Measurements from ENCODE around the gene COL6A2. TPM values are rescaled to one million over a fixed set of nuclear protein-coding genes. Genes with fewer than 3 reads are reported as not detected.

Gene COL6A2
- polyA plus RNA-seq, 1 of the 3 experiments (the other 2 are of a cell fraction), result 108 TPM

DNA sequence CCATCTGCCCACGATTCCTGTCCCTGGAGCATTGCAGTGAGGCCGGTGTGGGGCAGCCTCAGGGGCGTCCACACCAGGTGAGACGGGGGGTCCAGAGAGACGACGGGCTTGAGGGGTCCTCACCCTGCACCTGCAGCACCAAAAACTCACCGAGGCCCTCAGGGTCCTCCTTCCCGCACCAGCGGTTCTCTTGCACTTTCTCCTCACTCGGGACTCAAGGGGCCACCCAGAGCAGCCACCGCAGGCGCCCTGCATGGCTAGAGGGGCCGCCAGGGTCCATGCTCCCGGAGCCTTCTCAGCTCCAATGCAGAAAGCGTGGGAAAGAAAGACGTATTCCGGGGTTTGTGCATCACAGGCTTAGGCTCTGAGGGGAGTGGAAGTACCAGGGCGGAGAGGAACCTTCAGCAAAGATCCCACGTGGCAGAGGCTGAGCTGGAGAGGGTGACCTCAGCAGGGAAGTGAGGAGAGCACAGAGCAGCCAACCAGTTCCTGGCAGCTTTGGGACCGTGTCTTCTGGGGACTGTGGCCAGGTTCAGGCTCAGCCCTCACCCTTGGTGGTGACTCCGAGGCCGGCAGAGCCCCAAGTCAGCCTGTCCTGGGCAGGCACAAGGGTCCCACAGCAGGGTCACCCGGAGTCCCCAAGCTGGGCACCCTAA lies 19.5 kb upstream of the COL6A2 start:
- POLR2A ChIA-PET, result interaction anchor here (0.9 to 2.5 kb wide), 3 partner anchors 19 to 106 kb away, joined by 3 to 13 read pairs (median 3); no protein-coding TSS in a partner anchor
- Histone ChIP-seq H3K9me2 (no peaks in the 10 kb centered on the region), H3K4me3 (ENCODE audit: low read depth in 2 of 2, low read length in 1 of 2) (no peak overlapping the region), H3K4me1 (ENCODE audit: control insufficient read depth in 1 of 2, insufficient read depth in 2 of 2, low read depth in 1 of 2, low read length in 1 of 2) (peaks cover 17 to 36% of the 10 kb centered on the region in 2 experiments; a peak in 3 of 4 replicates), H3K79me2 (ENCODE audit: insufficient read depth) (no peaks in the 10 kb centered on the region), H2AFZ (ENCODE audit: low read depth) (no peak overlapping the region), H3F3A (replicated peaks; ENCODE audit: insufficient read depth) (peaks cover 11% of the 10 kb centered on the region), H3K27ac (ENCODE audit: low read depth in 2 of 2, low read length in 1 of 2) (peak overlapping the region; percentile 58 to 90), H4K20me1 (ENCODE audit: insufficient read depth) (no peaks in the 10 kb centered on the region), H3K27me3 (ENCODE audit: insufficient read depth) (no peaks in the 10 kb centered on the region), H3K36me3 (replicated peaks in 1 of 2; ENCODE audit: control insufficient read depth in 1 of 2, insufficient read depth in 2 of 2, low read length in 1 of 2) (no peaks in the 10 kb centered on the region), H3K9me3 (no peaks in the 10 kb centered on the region), H3K4me2 (peak overlapping the region; percentile 59; the same call in 1 of the 2 replicates), H3K9ac (no peak overlapping the region)
- DNase-seq, result no peak
- CTCF ChIA-PET, result interaction anchor here (1.2 kb wide), 1 partner anchor 19 kb away, joined by 3 read pairs; the partner anchor contains the start of gene COL6A2
- TF ChIP-seq POLR2AphosphoS5 (IDR thresholded peaks at IDR 0.05; ENCODE audit: low read depth, low read length), result no peak
- 86% methylated on average over 11 of the region's 23 CpGs for WGBS (ENCODE audit: low lambda C conversion rate)

DNA sequence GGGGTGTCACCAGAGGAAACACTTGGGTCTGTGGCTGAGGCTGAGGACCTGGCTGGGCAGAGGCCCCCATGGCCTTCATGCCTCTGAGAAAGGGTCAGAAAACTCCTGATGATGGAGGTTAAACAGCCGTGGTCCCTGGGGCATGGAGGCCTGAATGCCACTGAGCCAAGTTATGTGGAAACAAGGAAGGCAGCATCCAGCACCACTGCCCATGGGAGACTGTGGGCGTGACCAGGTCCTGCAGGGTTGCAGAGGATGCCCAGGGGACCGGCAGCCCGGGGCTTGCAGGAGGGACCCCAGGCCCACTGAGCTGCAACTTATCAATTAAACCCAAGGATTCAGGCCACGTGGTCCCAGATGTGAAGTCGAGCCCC lies 18.9 kb upstream of the COL6A2 start:
- no peak overlapping the region for H3K4me3 ChIP-seq (ENCODE audit: low read depth in 2 of 2, low read length in 1 of 2)
- H3K9ac ChIP-seq, result no peak overlapping the region
- H3K9me2 ChIP-seq, result no peaks in the 10 kb centered on the region
- DNase-seq, result no peak
- 27% methylated on average over 6 of the region's 6 CpGs for WGBS (ENCODE audit: low lambda C conversion rate)
- CTCF ChIA-PET, result interaction anchor here (1.2 kb wide), 1 partner anchor 19 kb away, joined by 3 read pairs; the partner anchor contains the start of gene COL6A2
- no peaks in the 10 kb centered on the region for H3K36me3 ChIP-seq (replicated peaks in 1 of 2; ENCODE audit: control insufficient read depth in 1 of 2, insufficient read depth in 2 of 2, low read length in 1 of 2)
- H3K4me1 ChIP-seq (ENCODE audit: control insufficient read depth in 1 of 2, insufficient read depth in 2 of 2, low read depth in 1 of 2, low read length in 1 of 2), result peaks cover 17 to 38% of the 10 kb centered on the region in 2 experiments; a peak in 3 of 4 replicates
- no peaks in the 10 kb centered on the region for H3K79me2 ChIP-seq (ENCODE audit: insufficient read depth)
- H3K27me3 ChIP-seq (ENCODE audit: insufficient read depth), result no peaks in the 10 kb centered on the region
- peak overlapping the region; percentile 58 to 90 for H3K27ac ChIP-seq (ENCODE audit: low read depth in 2 of 2, low read length in 1 of 2)
- POLR2A ChIA-PET, result interaction anchor here (0.9 to 2.5 kb wide), 3 partner anchors 18 to 107 kb away, joined by 3 to 13 read pairs (median 3); no protein-coding TSS in a partner anchor
- TF ChIP-seq RFX5 (IDR thresholded peaks at IDR 0.05; ENCODE audit: low read length) (no peak), CHD2 (IDR thresholded peaks at IDR 0.05; ENCODE audit: low read length, partially characterized antibody) (no peak), JUND (IDR thresholded peaks at IDR 0.05) (no peak), SIN3A (IDR thresholded peaks at IDR 0.05; ENCODE audit: borderline replicate concordance, low read depth, low read length) (no peak), GABPA (IDR thresholded peaks at IDR 0.05; ENCODE audit: low read depth) (no peak), EZH2phosphoT487 (IDR thresholded peaks at IDR 0.05; ENCODE audit: borderline replicate concordance, low read depth) (no peak), NRF1 (IDR thresholded peaks at IDR 0.05; ENCODE audit: low read depth, low read length) (no peak), FOSL2 (IDR thresholded peaks at IDR 0.05; ENCODE audit: borderline replicate concordance, low read depth) (no peak)
- TF ChIP-seq, protein P1, sequence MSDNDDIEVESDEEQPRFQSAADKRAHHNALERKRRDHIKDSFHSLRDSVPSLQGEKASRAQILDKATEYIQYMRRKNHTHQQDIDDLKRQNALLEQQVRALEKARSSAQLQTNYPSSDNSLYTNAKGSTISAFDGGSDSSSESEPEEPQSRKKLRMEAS (IDR thresholded peaks at IDR 0.05; ENCODE audit: low read depth), result no peak
- TF ChIP-seq, protein P2, sequence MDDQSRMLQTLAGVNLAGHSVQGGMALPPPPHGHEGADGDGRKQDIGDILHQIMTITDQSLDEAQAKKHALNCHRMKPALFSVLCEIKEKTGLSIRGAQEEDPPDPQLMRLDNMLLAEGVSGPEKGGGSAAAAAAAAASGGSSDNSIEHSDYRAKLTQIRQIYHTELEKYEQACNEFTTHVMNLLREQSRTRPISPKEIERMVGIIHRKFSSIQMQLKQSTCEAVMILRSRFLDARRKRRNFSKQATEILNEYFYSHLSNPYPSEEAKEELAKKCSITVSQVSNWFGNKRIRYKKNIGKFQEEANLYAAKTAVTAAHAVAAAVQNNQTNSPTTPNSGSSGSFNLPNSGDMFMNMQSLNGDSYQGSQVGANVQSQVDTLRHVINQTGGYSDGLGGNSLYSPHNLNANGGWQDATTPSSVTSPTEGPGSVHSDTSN (IDR thresholded peaks at IDR 0.05), result no peak
- TF ChIP-seq, protein P3, sequence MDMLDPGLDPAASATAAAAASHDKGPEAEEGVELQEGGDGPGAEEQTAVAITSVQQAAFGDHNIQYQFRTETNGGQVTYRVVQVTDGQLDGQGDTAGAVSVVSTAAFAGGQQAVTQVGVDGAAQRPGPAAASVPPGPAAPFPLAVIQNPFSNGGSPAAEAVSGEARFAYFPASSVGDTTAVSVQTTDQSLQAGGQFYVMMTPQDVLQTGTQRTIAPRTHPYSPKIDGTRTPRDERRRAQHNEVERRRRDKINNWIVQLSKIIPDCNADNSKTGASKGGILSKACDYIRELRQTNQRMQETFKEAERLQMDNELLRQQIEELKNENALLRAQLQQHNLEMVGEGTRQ (IDR thresholded peaks at IDR 0.05; ENCODE audit: borderline replicate concordance, low read depth, low read length), result no peak
- H2AFZ ChIP-seq (ENCODE audit: low read depth), result peak overlapping the region; percentile 47; the same call in 1 of the 2 replicates
- H3K4me2 ChIP-seq, result peak overlapping the region; percentile 59
- H3K9me3 ChIP-seq, result no peaks in the 10 kb centered on the region
- peaks cover 11% of the 10 kb centered on the region for H3F3A ChIP-seq (replicated peaks; ENCODE audit: insufficient read depth)
- H4K20me1 ChIP-seq (ENCODE audit: insufficient read depth), result no peaks in the 10 kb centered on the region

All from SK-N-SH (cell line).